GM19025 (cell line): Measurements from ENCODE around the gene ABCB8.
"Not testable (repeated sequence)": the region's sequence is repeated elsewhere in the genome, so short reads cannot be mapped to it uniquely, and the experiment has no call there.

ENCODE experiments used
- ATAC-seq: cut with Tn5 transposase; IDR thresholded peaks from one replicate; pipeline ENCODE4 v1.9.1; 2021; ENCODE audit warnings: mild to moderate bottlenecking, low read depth, moderate library complexity; ENCODE audit not compliant: unreplicated experiment

ABCB8 gene

GRCh38 chr7:151013356-151013732 is 14.9 kb upstream of the ABCB8 start:
- ATAC-seq: no peak

GRCh38 chr7:151013733-151014497 is 14.3 kb upstream of the ABCB8 start:
- ATAC-seq: no peak

- no peak for ATAC-seq
Observed at GRCh38 chr7:151014950-151015349, 13.3 kb upstream of the ABCB8 start.

GRCh38 chr7:151015967-151016366 is 12.3 kb upstream of the ABCB8 start:
- ATAC-seq: no peak

- ATAC-seq: no peak
Observed at GRCh38 chr7:151016505-151016904, 11.7 kb upstream of the ABCB8 start.

- no peak for ATAC-seq
Observed at GRCh38 chr7:151016942-151017341, 11.3 kb upstream of the ABCB8 start.

GRCh38 chr7:151017370-151017952 is 10.8 kb upstream of the ABCB8 start:
- ATAC-seq: no peak

GRCh38 chr7:151017953-151018420 is 10.3 kb upstream of the ABCB8 start:
- ATAC-seq: no peak

GRCh38 chr7:151018421-151019129 is 9.7 kb upstream of the ABCB8 start:
- ATAC-seq: no peak

GRCh38 chr7:151019130-151019447 is 9.2 kb upstream of the ABCB8 start:
- no peak for ATAC-seq

GRCh38 chr7:151020231-151020630 is 8.0 kb upstream of the ABCB8 start:
- ATAC-seq: no peak

- ATAC-seq: no peak
Observed at GRCh38 chr7:151023232-151023631, 5.0 kb upstream of the ABCB8 start.

- no peak for ATAC-seq
Observed at GRCh38 chr7:151024435-151025056, 3.7 kb upstream of the ABCB8 start, which contains the start of gene ATG9B. ATG9B (minus strand) TSS chr7:151024494; CDS start chr7:151024423, 71 bp downstream.

GRCh38 chr7:151025924-151026671 is 2.2 kb upstream of the ABCB8 start:
- no peak for ATAC-seq

- ATAC-seq: not testable (repeated sequence)
Observed at GRCh38 chr7:151026771-151027727, 1.2 kb upstream of the ABCB8 start.

- ATAC-seq: not testable (repeated sequence)
Observed at GRCh38 chr7:151027728-151028130, 521 bp upstream of the ABCB8 start.

GRCh38 chr7:151028948-151029501 is 775 bp downstream of the ABCB8 start:
- no peak for ATAC-seq

GRCh38 chr7:151031011-151031410 is 2.8 kb downstream of the ABCB8 start:
- no peak for ATAC-seq
